Measurements from ENCODE around the gene SFXN3. TPM values are rescaled to one million over a fixed set of nuclear protein-coding genes. Genes with fewer than 3 reads are reported as not detected.
A peak's percentile ranks its signal among the peaks of the same experiment; 100 is the strongest.

Gene SFXN3
- total and polyA plus RNA-seq, 2 experiments from 2014 or later: 58.8 to 79.8 TPM

DNA sequence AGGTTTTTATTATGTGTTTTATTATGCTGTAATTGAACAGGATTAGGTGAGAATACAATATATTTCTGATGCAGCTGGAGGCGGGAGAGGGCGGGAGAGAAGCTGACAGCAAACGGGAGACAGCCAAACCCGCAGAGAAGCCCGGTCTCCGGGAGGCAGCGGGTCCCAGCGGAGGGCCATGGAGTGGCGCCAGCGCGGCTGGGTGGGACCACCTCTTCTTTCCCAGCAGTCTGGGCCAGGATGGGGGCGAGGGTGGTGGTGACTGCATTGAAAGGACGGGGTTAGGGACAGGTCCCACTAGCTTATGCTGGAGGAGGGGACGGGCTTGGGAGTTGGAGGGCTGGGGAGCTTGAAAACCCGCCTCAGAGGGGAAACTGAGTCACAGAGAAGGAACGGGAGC is 16.2 kb downstream of the SFXN3 start:
- TF ChIP-seq EZH2phosphoT487 (IDR thresholded peaks at IDR 0.05; ENCODE audit: insufficient read depth, low read depth): no peak
- Histone ChIP-seq H3K9ac (no peak overlapping the region), H2AFZ (no peak overlapping the region), H4K20me1 (ENCODE audit: insufficient read depth) (no peaks in the 10 kb centered on the region), H3K9me2 (ENCODE audit: insufficient read depth) (no peaks in the 10 kb centered on the region), H3K9me3 (ENCODE audit: low read depth) (no peaks in the 10 kb centered on the region), H3K36me3 (ENCODE audit: low read depth) (no peaks in the 10 kb centered on the region), H3F3A (ENCODE audit: insufficient read depth) (peaks cover 23% of the 10 kb centered on the region), H3K4me1 (ENCODE audit: insufficient read depth) (peaks cover 21% of the 10 kb centered on the region), H3K79me2 (ENCODE audit: insufficient read depth) (no peaks in the 10 kb centered on the region), H3K4me3 (no peak overlapping the region), H3K27ac (no peak overlapping the region), H3K4me2 (ENCODE audit: unreplicated experiment) (no peak overlapping the region), H3K27me3 (replicated peaks; ENCODE audit: insufficient read depth) (peaks cover 22% of the 10 kb centered on the region)
- in situ Hi-C loops (cut with MboI): no loop called here
- no peak for DNase-seq
- WGBS, 2 experiments (ENCODE audit: low coverage in 1 of 2, low lambda C conversion rate in 2 of 2, missing lambda C conversion rate in 2 of 2): 26 to 27% methylated on average over 16 of the region's 16 CpGs

- H3F3A ChIP-seq (ENCODE audit: insufficient read depth): peaks cover 26% of the 10 kb centered on the region
- DNase-seq: no peak
- no peak overlapping the region for H3K9ac ChIP-seq
- H3K9me3 ChIP-seq (ENCODE audit: low read depth): no peaks in the 10 kb centered on the region
- no peak overlapping the region for H3K4me2 ChIP-seq (ENCODE audit: unreplicated experiment)
- TF ChIP-seq EZH2 (IDR thresholded peaks at IDR 0.05; ENCODE audit: insufficient read depth, poor library complexity, severe bottlenecking): peak; percentile 86
- TF ChIP-seq EZH2phosphoT487 (IDR thresholded peaks at IDR 0.05; ENCODE audit: insufficient read depth, low read depth): peak; percentile 5; the same call in 1 of the 2 replicates
- H3K4me3 ChIP-seq: no peak overlapping the region
- no peaks in the 10 kb centered on the region for H4K20me1 ChIP-seq (ENCODE audit: insufficient read depth)
- WGBS, 2 experiments (ENCODE audit: low coverage in 1 of 2, low lambda C conversion rate in 2 of 2, missing lambda C conversion rate in 2 of 2): 12 to 16% methylated on average over 54 to 62 of the region's 62 CpGs
- H3K79me2 ChIP-seq (ENCODE audit: insufficient read depth): no peaks in the 10 kb centered on the region
- peaks cover 27% of the 10 kb centered on the region for H3K4me1 ChIP-seq (ENCODE audit: insufficient read depth)
- H3K27ac ChIP-seq: no peak overlapping the region
- in situ Hi-C loops (cut with MboI): no loop called here
- H3K9me2 ChIP-seq (ENCODE audit: insufficient read depth): no peaks in the 10 kb centered on the region
- no peak overlapping the region for H2AFZ ChIP-seq
- H3K27me3 ChIP-seq (replicated peaks; ENCODE audit: insufficient read depth): peaks cover 22% of the 10 kb centered on the region
- H3K36me3 ChIP-seq (ENCODE audit: low read depth): no peaks in the 10 kb centered on the region
Measured at GRCh38 chr10:101047961-101048892, 17.2 kb downstream of the SFXN3 start.

DNA sequence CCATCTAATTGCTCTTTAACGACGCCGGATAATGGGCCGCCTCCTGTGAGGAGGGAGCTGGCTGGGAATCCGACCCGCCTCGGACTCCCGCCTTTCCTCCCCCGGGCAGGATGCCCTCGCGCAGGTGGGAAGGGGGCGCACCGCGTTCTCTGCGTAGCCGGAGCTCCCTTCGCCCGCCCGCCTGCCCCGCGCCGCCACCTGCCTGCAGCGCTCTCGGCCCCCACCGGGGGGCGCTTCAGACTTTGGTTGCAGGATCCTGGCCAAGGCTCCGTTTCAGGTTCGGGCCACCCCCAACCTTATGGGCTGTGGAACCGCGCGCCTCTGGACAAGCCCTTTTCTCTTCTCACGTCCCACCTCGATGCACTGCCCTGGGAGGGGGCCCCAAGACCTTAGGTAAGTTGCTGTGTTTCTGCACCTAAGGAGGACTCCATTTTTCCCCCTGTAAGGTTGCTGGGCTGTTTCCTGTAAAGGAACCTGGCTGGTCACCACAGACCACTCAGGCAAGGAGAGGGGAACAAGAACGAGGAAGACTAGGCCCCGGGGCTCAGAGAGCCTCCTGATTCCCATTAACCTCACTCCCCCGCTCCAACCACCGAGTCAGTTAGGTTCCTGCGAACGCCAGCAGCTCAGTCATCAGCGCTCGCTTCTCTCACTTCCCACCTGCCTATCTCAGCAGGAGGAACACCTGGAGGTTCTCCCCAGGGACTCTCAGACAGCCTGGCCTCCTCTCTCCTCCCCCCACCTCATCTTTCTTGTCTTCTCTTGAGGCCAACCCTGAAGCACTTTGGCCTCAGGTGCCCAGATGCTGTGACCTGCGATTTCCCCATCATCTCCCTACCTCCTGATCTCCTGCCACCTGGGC is 19.4 kb downstream of the SFXN3 start:
- Histone ChIP-seq H3F3A (ENCODE audit: insufficient read depth) (peaks cover 29% of the 10 kb centered on the region), H3K4me2 (ENCODE audit: unreplicated experiment) (peak overlapping the region; percentile 34), H3K36me3 (ENCODE audit: low read depth) (no peaks in the 10 kb centered on the region), H3K79me2 (ENCODE audit: insufficient read depth) (peaks cover under 1% of the 10 kb centered on the region; the same call in 1 of the 2 replicates), H3K4me1 (ENCODE audit: insufficient read depth) (peaks cover 29% of the 10 kb centered on the region), H3K4me3 (peak overlapping the region; percentile 49; the same call in 1 of the 2 replicates), H3K27me3 (replicated peaks; ENCODE audit: insufficient read depth) (peaks cover 22% of the 10 kb centered on the region), H3K9me3 (ENCODE audit: low read depth) (no peaks in the 10 kb centered on the region), H3K9me2 (ENCODE audit: insufficient read depth) (no peaks in the 10 kb centered on the region), H2AFZ (no peak overlapping the region), H3K9ac (no peak overlapping the region), H4K20me1 (ENCODE audit: insufficient read depth) (no peaks in the 10 kb centered on the region), H3K27ac (no peak overlapping the region)
- TF ChIP-seq EZH2phosphoT487 (IDR thresholded peaks at IDR 0.05; ENCODE audit: insufficient read depth, low read depth): no peak
- no peak for TF ChIP-seq EZH2 (IDR thresholded peaks at IDR 0.05; ENCODE audit: insufficient read depth, poor library complexity, severe bottlenecking)
- WGBS, 2 experiments (ENCODE audit: low coverage in 1 of 2, low lambda C conversion rate in 2 of 2, missing lambda C conversion rate in 2 of 2): 21 to 25% methylated on average over 42 of the region's 42 CpGs
- in situ Hi-C loops (cut with MboI): no loop called here
- DNase-seq: peak; percentile 65

DNA sequence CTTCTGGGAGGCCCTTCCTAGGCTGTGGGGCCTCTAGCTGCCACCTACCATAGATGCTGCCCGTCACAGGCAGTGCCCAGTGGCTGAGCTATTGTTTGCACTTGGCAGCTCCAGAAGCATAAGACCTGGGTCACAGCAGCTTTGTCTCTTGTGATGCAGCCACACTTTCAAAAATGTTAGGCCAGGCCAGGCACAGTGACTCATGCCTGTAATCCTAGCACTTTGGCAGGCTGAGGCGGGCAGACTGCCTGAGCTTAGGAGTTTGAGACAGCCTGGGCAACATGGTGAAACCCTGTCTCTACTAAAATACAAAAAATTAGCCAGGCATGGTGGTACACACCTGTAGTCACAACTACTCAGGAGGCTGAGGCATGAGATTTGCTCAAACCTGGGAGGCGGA is 21.3 kb downstream of the SFXN3 start:
- no peaks in the 10 kb centered on the region for H3K9me2 ChIP-seq (ENCODE audit: insufficient read depth)
- H4K20me1 ChIP-seq (ENCODE audit: insufficient read depth): no peaks in the 10 kb centered on the region
- peaks cover 9% of the 10 kb centered on the region; the same call in 1 of the 2 replicates for H3K79me2 ChIP-seq (ENCODE audit: insufficient read depth)
- H3F3A ChIP-seq (ENCODE audit: insufficient read depth): peaks cover 29% of the 10 kb centered on the region
- H3K4me3 ChIP-seq: no peak overlapping the region
- H3K27me3 ChIP-seq (replicated peaks; ENCODE audit: insufficient read depth): peaks cover 22% of the 10 kb centered on the region
- in situ Hi-C loops (cut with MboI): no loop called here
- peak overlapping the region; percentile 54 for H3K4me2 ChIP-seq (ENCODE audit: unreplicated experiment)
- 25 to 30% methylated on average over 3 of the region's 3 CpGs for WGBS, 2 experiments (ENCODE audit: low coverage in 1 of 2, low lambda C conversion rate in 2 of 2, missing lambda C conversion rate in 2 of 2)
- peak; percentile 90 for DNase-seq
- H3K27ac ChIP-seq: peak overlapping the region; percentile 71
- no peak for TF ChIP-seq EZH2 (IDR thresholded peaks at IDR 0.05; ENCODE audit: insufficient read depth, poor library complexity, severe bottlenecking)
- TF ChIP-seq EZH2phosphoT487 (IDR thresholded peaks at IDR 0.05; ENCODE audit: insufficient read depth, low read depth): no peak
- H2AFZ ChIP-seq: peak overlapping the region; percentile 11; the same call in 1 of the 2 replicates
- H3K9me3 ChIP-seq (ENCODE audit: low read depth): no peaks in the 10 kb centered on the region
- peak overlapping the region; percentile 50 for H3K9ac ChIP-seq
- no peaks in the 10 kb centered on the region for H3K36me3 ChIP-seq (ENCODE audit: low read depth)
- H3K4me1 ChIP-seq (ENCODE audit: insufficient read depth): peaks cover 29% of the 10 kb centered on the region

Data from GM23248 (cell line).